OCI-LY1 (cell line): Measurements from ENCODE around the gene GDPD4.

Source experiments
- EZH2 ChIP-seq: fragments of 200-600 bp; sonication (generic), shearing (Covaris generic); IDR thresholded peaks from 2 replicates; pipeline ENCODE4 v1.8.0; 2017; ENCODE audit warnings: borderline replicate concordance, mixed run types, mild to moderate bottlenecking, antibody characterized with exemption, low read length, moderate library complexity, mixed read lengths
- TF ChIP-seq, protein P1 (sequence below): fragments of 200-600 bp; sonication (generic), shearing (Covaris generic); IDR thresholded peaks from 2 replicates; pipeline ENCODE4 v1.5.1; 2017; ENCODE audit warnings: mild to moderate bottlenecking, antibody characterized with exemption, low read length, moderate library complexity, mixed read lengths

DNA sequence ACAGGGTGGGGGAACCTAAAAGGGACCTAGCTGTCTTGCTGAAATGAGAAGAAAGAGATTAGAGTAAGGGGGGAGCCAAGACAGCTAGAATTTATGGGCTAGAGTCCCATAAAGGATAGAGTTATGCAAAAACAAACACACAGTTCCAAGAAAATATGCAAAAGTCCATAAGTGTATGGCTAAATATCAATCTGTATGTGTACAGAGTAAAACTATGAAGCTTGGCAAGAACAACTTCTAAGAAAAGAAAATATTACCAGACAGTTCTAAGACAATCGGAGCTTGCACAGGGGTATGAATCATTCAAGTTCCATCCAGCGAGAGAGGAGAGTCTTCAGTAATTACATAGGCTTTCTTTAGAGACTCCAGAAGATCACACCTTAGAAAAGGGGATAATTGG, 41.8 kb downstream of the GDPD4 start:
- TF ChIP-seq, protein P1, sequence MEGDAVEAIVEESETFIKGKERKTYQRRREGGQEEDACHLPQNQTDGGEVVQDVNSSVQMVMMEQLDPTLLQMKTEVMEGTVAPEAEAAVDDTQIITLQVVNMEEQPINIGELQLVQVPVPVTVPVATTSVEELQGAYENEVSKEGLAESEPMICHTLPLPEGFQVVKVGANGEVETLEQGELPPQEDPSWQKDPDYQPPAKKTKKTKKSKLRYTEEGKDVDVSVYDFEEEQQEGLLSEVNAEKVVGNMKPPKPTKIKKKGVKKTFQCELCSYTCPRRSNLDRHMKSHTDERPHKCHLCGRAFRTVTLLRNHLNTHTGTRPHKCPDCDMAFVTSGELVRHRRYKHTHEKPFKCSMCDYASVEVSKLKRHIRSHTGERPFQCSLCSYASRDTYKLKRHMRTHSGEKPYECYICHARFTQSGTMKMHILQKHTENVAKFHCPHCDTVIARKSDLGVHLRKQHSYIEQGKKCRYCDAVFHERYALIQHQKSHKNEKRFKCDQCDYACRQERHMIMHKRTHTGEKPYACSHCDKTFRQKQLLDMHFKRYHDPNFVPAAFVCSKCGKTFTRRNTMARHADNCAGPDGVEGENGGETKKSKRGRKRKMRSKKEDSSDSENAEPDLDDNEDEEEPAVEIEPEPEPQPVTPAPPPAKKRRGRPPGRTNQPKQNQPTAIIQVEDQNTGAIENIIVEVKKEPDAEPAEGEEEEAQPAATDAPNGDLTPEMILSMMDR: no peak
- TF ChIP-seq EZH2: no peak
